ENCODE results near the gene IRAK2.

The IRAK2 gene

DNA sequence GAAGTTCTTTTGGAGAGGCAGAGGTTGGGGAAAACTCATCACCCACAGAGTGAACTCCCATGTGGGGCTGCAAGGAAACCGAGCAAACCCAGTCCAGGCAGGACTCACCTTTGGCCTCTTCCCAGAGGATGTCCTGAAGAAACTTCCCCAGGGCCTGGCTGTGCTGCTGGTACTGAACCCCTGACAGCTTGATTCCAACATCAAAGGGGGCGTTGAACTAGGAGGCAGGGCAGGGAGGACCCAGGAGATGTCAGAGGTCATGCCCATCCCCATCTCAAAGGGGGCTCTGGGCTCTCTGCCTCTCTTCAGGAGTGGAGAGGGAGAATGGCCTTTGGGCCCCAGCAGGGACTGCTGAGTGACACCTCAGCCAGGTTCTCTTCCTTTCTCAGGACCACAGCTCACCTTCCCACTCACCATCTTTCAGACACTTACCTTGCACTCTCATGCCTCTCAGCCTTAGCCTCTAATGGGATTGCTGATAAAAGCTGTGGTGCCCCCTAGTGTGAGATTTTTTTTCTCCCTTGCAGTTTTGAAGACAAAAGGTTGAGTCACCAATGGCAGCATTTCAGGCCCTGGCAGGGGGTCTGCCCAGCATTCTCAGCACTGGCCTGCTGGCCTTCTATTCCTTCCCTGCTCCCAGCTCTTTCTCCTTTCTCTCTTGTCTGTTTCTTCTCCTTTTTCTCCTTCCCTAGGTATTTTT lies 122.0 kb downstream of the IRAK2 start:
- DNase-seq, result no peak

GRCh38 chr3:10287936-10288574 lies 123.3 kb downstream of the IRAK2 start:
- DNase-seq, result no peak

GRCh38 chr3:10288575-10288960 lies 123.8 kb downstream of the IRAK2 start:
- no peak for DNase-seq

DNA sequence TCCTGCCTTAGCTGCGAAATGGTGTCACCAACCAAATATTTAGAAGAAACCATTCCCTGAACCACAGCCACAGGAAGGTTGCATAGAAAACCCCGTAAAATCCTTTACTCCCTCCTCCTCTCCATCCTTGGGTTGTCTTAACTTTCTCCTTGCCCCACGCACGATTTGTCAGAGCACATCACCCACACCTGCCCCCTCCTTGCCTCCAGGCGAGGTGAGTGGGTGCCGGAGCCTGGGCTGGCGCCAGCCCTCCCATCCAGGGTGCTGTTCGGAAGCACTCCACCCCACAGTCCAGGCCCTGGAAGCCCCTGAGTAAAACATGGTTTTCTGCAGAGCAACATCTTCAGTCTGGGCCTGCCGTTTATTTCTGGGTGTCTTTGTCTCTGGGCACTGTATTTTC lies 124.4 kb downstream of the IRAK2 start:
- no peak for DNase-seq

DNA sequence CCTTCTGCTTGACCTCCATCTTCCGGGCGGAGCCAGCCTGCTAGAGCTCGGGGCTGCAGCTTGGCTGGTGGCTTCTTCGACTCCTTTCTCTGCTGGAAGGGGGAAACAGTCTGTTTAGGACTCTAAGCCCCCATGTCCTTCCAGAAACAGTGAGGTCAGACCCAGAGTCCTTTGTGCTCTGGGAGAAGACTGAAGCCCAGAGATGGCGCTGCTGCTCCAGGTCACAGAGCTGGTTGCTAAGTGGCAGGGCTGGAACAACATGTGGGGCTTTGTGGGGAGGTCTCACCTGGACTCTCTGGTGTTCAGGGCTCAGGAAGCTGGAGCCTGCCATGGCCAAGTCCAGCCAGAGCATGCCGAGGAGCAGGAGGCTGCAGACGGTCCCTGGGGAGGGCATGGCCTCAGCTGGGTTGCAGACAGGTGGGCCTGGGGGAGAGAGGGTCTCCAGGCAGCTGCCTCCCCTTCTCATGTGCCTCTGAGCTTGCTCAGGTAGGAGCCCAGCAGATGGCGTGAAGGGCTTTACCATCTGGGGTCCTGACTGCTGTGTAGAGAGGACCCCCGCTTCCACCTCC lies 125.2 kb downstream of the IRAK2 start:
- DNase-seq, result no peak

DNA sequence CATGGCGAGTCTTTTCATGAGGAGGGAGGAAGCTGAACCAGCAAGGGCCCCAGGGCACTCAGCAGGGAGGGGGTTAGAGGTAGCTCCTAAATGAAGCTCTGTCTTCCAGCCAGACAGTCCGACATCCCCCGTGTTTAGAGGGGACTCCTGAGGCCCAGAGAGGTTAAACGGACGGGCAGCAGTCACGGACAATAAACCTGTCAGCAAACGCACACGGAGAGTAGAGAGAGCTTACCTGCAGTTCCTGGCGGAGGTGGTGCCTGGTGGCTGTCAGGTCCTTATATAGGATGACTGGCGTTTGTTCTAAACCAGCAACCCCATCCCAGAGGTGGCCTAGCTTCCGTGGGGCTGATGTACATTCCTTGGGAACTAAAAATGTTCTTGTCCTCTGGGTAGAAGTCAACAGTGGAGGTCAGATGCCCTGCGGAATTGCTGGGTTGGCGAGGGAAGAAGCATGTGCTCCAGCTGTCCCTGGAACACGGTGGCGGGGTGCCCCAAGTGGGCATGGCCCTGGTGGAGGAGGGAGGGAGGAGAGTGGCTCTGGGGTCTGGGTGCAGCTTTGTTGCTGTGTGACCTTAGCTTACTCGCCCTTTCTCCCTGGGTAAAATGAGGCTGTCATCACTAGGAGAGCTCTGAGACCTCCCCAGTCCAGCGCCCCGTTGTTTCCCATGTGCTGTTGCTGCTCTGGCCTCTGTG lies 125.9 kb downstream of the IRAK2 start:
- no peak for DNase-seq

DNA sequence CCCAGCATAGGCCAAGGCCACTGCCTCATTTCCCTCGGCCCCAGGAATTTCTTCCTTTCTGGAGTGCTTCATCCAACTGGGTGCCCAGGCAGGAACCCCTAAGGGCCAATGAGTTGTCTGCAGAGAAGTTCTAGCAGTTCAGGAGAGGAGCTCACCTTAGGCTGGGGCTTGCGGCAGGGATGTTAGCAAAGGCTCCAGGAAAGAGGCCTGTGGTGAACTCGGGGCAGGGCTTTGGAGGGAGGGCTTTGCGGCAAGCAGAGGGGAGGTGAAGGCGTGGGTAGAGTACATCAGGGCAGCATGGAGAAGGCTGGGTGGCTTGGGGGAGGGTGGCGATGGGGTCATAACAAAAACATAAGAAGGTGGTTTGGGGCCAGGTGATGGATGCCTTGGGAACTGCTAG lies 126.9 kb downstream of the IRAK2 start:
- DNase-seq, result no peak

DNA sequence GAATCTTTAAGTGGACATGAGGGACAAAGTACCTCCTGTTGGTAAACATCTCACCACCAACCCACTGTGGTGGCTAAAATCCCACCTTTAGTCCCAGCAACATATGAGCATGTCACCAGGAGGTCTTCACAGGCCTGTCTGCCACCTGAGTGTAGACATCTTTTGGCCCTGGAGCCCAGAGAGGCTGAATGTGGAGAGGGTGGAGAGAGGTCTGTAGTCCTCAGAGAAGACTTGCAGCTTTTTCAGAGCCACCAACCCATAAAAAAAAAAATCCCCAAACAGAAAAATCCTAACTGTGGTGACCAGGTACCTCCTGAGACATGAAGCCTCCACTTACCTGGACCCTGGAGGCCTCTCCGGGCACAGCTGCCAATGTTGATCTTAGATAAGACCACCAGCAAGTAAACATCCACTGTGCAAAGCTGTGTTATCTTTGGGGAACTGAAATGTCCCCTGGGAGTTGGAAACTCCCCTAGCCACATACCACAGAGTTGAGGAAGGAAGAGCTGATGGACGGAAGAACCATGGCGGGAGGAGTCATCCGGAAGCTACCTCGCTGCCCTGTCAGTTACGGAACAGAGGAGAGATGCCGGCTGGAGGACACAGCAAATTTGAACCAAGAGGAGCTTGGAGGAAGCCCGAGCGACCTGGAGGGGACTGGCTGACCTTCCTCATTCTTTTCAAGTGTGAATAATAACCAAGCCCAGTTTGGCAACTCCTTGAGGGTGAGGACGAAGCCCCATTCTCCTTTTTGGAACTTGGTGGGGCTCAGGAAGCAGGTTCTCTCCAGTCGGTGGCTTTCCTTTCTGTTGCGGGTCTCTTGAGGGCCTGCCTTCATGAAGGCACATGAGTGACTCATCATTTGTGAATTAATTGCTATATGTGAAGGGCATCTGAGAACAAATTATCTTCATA lies 128.0 kb downstream of the IRAK2 start, which contains the start of gene GHRL:
GHRL (minus strand) TSS at position 443 of the 915 bp plus-strand sequence. CDS start 2,767 bp downstream, outside the sequence.
- no peak for DNase-seq
